ENCODE measurements around the gene IRF4.

IRF4 gene

DNA sequence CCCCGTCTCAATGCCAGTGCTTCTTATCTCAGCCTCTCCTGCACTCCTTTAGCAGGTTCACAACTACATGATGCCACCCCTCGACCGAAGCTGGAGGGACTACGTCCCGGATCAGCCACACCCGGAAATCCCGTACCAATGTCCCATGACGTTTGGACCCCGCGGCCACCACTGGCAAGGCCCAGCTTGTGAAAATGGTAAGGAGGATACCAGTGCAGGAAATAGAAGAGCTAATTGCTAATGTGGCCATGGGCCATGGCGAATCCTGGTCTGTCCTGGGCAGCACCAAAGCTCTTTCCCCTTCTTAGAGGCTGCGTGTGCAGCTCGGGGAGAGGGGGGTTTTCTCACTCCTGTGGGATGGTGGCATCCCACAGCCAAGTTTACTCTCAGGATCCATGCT, 5.5 kb downstream of the IRF4 start:
- H3K9me3 Mint-ChIP-seq: no peaks in the 10 kb centered on the region
- TF ChIP-seq, protein P1, sequence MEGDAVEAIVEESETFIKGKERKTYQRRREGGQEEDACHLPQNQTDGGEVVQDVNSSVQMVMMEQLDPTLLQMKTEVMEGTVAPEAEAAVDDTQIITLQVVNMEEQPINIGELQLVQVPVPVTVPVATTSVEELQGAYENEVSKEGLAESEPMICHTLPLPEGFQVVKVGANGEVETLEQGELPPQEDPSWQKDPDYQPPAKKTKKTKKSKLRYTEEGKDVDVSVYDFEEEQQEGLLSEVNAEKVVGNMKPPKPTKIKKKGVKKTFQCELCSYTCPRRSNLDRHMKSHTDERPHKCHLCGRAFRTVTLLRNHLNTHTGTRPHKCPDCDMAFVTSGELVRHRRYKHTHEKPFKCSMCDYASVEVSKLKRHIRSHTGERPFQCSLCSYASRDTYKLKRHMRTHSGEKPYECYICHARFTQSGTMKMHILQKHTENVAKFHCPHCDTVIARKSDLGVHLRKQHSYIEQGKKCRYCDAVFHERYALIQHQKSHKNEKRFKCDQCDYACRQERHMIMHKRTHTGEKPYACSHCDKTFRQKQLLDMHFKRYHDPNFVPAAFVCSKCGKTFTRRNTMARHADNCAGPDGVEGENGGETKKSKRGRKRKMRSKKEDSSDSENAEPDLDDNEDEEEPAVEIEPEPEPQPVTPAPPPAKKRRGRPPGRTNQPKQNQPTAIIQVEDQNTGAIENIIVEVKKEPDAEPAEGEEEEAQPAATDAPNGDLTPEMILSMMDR (IDR thresholded peaks at IDR 0.05): no peak
- H3K27me3 Mint-ChIP-seq (ENCODE audit: low read depth, poor library complexity): peaks cover 78% of the 10 kb centered on the region
- H3K4me3 Mint-ChIP-seq: no peak overlapping the region
- no peaks in the 10 kb centered on the region for H3K36me3 Mint-ChIP-seq (ENCODE audit: low read depth)
- no peak for DNase-seq
- peaks cover 8% of the 10 kb centered on the region for H3K4me1 Mint-ChIP-seq
- no peak overlapping the region for H3K27ac Mint-ChIP-seq

DNA sequence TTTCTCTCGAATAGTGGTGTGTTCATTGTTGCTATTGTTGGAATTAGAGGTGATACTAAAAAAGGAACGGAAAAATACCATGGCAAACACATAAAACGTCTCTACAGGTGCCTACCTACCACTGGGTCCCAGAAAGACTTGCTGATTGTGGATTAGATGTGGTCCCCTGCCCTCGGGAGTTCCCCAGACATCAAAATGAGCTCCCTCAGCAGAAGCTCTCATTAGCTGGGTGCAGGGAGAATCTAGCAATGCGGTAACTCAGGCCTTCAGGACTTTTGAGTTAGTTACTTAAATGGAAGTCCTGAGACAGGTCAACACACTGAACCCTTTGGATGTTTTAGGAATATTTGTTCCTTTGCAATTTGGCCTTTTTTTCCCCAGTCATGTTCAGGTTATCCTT, 6.1 kb downstream of the IRF4 start:
- TF ChIP-seq, protein P1 (IDR thresholded peaks at IDR 0.05): no peak
- peaks cover 8% of the 10 kb centered on the region for H3K4me1 Mint-ChIP-seq
- no peak for DNase-seq
- H3K4me3 Mint-ChIP-seq: no peak overlapping the region
- H3K9me3 Mint-ChIP-seq: no peaks in the 10 kb centered on the region
- H3K36me3 Mint-ChIP-seq (ENCODE audit: low read depth): no peaks in the 10 kb centered on the region
- no peak overlapping the region for H3K27ac Mint-ChIP-seq
- peaks cover 76% of the 10 kb centered on the region for H3K27me3 Mint-ChIP-seq (ENCODE audit: low read depth, poor library complexity)

GRCh38 chr6:398065-398464, 6.5 kb downstream of the IRF4 start:
- Mint-ChIP-seq H3K36me3 (ENCODE audit: low read depth) (no peaks in the 10 kb centered on the region), H3K27ac (no peak overlapping the region), H3K4me3 (no peak overlapping the region), H3K4me1 (peaks cover 8% of the 10 kb centered on the region), H3K27me3 (ENCODE audit: low read depth, poor library complexity) (peaks cover 73% of the 10 kb centered on the region), H3K9me3 (no peaks in the 10 kb centered on the region)
- TF ChIP-seq, protein P1 (IDR thresholded peaks at IDR 0.05): no peak
- DNase-seq: no peak

DNA sequence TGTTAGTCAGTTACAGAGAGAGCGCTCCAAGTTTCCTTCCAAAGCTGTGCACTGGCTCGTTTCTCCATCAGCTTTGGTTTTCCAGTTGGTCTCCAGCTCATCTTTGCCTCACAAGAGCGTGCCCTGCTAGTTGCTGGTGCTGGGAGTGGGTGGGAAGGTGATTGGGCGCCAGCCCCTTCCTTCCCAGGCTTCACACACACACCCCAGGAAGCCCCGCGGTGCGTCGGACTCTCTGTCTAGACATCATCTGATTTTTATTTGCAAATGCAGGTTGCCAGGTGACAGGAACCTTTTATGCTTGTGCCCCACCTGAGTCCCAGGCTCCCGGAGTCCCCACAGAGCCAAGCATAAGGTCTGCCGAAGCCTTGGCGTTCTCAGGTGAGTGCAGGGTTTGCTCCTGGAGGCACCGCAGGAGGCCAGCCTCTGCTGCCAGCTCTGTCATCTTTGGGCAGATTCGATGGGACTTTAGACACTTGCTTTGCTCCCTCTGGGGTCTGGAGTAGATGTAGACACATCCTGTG, 7.1 kb downstream of the IRF4 start:
- Mint-ChIP-seq H3K27me3 (ENCODE audit: low read depth, poor library complexity) (peaks cover 73% of the 10 kb centered on the region), H3K4me1 (peaks cover 6% of the 10 kb centered on the region), H3K9me3 (peaks cover 2% of the 10 kb centered on the region), H3K4me3 (no peak overlapping the region), H3K36me3 (ENCODE audit: low read depth) (no peaks in the 10 kb centered on the region), H3K27ac (no peak overlapping the region)
- DNase-seq: no peak
- TF ChIP-seq, protein P1 (IDR thresholded peaks at IDR 0.05): no peak

DNA sequence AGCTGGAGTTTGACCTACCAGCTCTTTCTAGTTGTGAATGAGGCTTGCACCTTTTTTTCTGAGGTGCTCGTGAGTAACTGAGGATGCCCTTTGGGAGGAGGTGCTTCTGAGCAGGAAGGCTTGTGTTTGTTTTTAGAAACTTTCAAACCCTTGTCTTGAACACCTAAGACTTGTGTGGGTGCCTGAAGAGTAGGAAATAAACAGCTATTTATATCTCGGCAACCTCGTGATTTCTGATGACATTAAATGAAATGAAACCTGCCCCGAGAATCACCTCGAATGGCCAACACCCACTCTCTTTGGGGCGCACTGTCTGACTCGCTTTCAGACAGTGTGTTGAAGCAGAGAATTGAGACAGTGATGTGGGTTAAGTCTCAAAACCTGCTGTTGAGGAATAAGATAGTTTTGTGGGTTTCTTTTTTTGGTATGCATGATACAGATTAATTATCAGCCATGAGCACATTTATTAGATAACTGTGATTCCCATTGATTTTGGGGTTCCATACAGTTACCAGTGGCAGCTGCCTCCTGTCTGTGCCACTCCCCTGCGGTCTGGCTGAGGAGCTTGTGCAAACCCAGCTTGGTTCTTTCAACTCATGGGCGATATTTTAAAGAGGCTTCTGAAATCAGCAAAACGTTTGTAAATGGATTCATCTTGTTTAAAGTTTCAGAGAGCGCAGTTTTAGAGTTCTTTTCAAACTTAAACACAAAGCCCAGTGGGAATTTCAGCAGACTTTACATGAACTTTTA, 8.4 kb downstream of the IRF4 start:
- Mint-ChIP-seq H3K27ac (no peak overlapping the region), H3K9me3 (peaks cover 15% of the 10 kb centered on the region), H3K4me3 (no peak overlapping the region), H3K36me3 (ENCODE audit: low read depth) (peaks cover 10% of the 10 kb centered on the region), H3K27me3 (ENCODE audit: low read depth, poor library complexity) (peaks cover 65% of the 10 kb centered on the region), H3K4me1 (peaks cover 4% of the 10 kb centered on the region)
- no peak for DNase-seq
- TF ChIP-seq, protein P1 (IDR thresholded peaks at IDR 0.05): no peak

DNA sequence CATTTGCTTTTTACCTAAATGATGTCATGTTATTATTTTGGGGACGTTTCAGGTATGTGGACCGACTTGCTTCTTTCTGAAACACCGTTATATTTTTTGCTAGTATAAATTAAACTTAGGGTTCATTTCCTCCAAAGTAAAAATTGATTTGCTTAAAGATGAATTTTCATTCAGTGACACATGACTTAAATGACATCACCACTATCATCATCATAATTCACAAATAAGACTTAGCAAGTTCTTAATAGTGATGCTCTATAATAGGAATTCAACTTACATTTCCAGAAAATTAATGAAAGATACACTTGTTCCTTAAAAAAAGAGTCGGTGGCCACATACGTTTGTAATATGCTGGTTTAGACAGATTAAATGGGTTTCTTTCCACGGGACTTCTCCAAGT, 9.3 kb downstream of the IRF4 start:
- Mint-ChIP-seq H3K36me3 (ENCODE audit: low read depth) (peaks cover 12% of the 10 kb centered on the region), H3K27me3 (ENCODE audit: low read depth, poor library complexity) (peaks cover 56% of the 10 kb centered on the region), H3K4me1 (peaks cover 7% of the 10 kb centered on the region), H3K4me3 (no peak overlapping the region), H3K27ac (no peak overlapping the region), H3K9me3 (peaks cover 21% of the 10 kb centered on the region)
- TF ChIP-seq, protein P1 (IDR thresholded peaks at IDR 0.05): no peak
- DNase-seq: no peak
